GM12878 (cell line): ENCODE results near the gene HSF2BP. TPM values are rescaled to one million over a fixed set of nuclear protein-coding genes. Genes with fewer than 3 reads are reported as not detected.

Source experiments
- BMI1 ChIP-seq: fragments of 450-650 bp; IDR thresholded peaks from 2 replicates; pipeline ENCODE4 v1.6.1; 2016; ENCODE audit warnings: mild to moderate bottlenecking, moderate library complexity, borderline replicate concordance
- MYB ChIP-seq: fragments of 150-350 bp; IDR thresholded peaks from 2 replicates; pipeline ENCODE4 v1.6.1; 2014; ENCODE audit warnings: mild to moderate bottlenecking, low read depth, low read length, borderline replicate concordance
- NR2C1 ChIP-seq: fragments of 450-650 bp; IDR thresholded peaks from 2 replicates; pipeline ENCODE4 v1.6.1; 2017; ENCODE audit warnings: antibody characterized with exemption, mild to moderate bottlenecking, moderate library complexity
- RB1 ChIP-seq: fragments of 450-650 bp; formaldehyde crosslinking; IDR thresholded peaks from 2 replicates; pipeline ENCODE4 v1.6.1; 2017; ENCODE audit warnings: mild to moderate bottlenecking, borderline replicate concordance
- polyA plus RNA-seq, 11 experiments: library from polyadenylated mRNA; depleted of rRNA in 4 of 11; unstranded in 6 of 11; stranded (reverse) in 5 of 11; fragments of >200 nt; fragmentation: Nextera tagmentation in 4 of 11; fragmentation: Illumina TruSeq in 1 of 11; extraction: Ambion mirVana in 4 of 11; extraction: Trizol in 1 of 11; gene quantifications; 1 replicate in 1 of 11; 2 replicates in 10 of 11; pipeline versions ENCODE4 v1.2.1 to v1.2.3, GENCODE V29; 2011 to 2016; ENCODE audit warnings: inconsistent platforms in 2 of 11, missing spikeins in 2 of 11, low read depth in 1 of 11
- total RNA-seq, 4 experiments: library from RNA; depleted of rRNA in 3 of 4; stranded (reverse); fragments of >200 nt in 3 of 4; fragmentation: Illumina TruSeq in 1 of 4; extraction: Trizol in 1 of 4; gene quantifications; 2 replicates each; pipeline versions ENCODE4 v1.2.1 to v1.2.3, GENCODE V29; 2013 to 2021
- TF ChIP-seq, protein P1 (sequence below): IDR thresholded peaks from 2 replicates; pipeline ENCODE4 v1.6.1; 2012; ENCODE audit warnings: mild to moderate bottlenecking, low read depth, low read length
- TF ChIP-seq, protein P2 (sequence below): fragments of 450-650 bp; IDR thresholded peaks from 2 replicates; pipeline ENCODE4 v1.6.1; 2017; ENCODE audit warnings: mild to moderate bottlenecking, moderate library complexity

Gene HSF2BP
- total and polyA plus RNA-seq, 10 of the 15 experiments (the other 5 are each of a cell fraction or from before 2014, with no cell fraction given) = 0.07 to 0.81 (median 0.35) TPM

GRCh38 chr21:43627527-43627926, 31.8 kb downstream of the HSF2BP start (continued):
- TF ChIP-seq, protein P1, sequence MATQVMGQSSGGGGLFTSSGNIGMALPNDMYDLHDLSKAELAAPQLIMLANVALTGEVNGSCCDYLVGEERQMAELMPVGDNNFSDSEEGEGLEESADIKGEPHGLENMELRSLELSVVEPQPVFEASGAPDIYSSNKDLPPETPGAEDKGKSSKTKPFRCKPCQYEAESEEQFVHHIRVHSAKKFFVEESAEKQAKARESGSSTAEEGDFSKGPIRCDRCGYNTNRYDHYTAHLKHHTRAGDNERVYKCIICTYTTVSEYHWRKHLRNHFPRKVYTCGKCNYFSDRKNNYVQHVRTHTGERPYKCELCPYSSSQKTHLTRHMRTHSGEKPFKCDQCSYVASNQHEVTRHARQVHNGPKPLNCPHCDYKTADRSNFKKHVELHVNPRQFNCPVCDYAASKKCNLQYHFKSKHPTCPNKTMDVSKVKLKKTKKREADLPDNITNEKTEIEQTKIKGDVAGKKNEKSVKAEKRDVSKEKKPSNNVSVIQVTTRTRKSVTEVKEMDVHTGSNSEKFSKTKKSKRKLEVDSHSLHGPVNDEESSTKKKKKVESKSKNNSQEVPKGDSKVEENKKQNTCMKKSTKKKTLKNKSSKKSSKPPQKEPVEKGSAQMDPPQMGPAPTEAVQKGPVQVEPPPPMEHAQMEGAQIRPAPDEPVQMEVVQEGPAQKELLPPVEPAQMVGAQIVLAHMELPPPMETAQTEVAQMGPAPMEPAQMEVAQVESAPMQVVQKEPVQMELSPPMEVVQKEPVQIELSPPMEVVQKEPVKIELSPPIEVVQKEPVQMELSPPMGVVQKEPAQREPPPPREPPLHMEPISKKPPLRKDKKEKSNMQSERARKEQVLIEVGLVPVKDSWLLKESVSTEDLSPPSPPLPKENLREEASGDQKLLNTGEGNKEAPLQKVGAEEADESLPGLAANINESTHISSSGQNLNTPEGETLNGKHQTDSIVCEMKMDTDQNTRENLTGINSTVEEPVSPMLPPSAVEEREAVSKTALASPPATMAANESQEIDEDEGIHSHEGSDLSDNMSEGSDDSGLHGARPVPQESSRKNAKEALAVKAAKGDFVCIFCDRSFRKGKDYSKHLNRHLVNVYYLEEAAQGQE = no peak
- TF ChIP-seq NR2C1 = no peak
- no peak for TF ChIP-seq RB1
- no peak for TF ChIP-seq MYB
- TF ChIP-seq BMI1 = no peak
- TF ChIP-seq, protein P2, sequence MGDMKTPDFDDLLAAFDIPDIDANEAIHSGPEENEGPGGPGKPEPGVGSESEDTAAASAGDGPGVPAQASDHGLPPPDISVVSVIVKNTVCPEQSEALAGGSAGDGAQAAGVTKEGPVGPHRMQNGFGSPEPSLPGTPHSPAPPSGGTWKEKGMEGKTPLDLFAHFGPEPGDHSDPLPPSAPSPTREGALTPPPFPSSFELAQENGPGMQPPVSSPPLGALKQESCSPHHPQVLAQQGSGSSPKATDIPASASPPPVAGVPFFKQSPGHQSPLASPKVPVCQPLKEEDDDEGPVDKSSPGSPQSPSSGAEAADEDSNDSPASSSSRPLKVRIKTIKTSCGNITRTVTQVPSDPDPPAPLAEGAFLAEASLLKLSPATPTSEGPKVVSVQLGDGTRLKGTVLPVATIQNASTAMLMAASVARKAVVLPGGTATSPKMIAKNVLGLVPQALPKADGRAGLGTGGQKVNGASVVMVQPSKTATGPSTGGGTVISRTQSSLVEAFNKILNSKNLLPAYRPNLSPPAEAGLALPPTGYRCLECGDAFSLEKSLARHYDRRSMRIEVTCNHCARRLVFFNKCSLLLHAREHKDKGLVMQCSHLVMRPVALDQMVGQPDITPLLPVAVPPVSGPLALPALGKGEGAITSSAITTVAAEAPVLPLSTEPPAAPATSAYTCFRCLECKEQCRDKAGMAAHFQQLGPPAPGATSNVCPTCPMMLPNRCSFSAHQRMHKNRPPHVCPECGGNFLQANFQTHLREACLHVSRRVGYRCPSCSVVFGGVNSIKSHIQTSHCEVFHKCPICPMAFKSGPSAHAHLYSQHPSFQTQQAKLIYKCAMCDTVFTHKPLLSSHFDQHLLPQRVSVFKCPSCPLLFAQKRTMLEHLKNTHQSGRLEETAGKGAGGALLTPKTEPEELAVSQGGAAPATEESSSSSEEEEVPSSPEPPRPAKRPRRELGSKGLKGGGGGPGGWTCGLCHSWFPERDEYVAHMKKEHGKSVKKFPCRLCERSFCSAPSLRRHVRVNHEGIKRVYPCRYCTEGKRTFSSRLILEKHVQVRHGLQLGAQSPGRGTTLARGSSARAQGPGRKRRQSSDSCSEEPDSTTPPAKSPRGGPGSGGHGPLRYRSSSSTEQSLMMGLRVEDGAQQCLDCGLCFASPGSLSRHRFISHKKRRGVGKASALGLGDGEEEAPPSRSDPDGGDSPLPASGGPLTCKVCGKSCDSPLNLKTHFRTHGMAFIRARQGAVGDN = no peak
